ENCODE data around the gene RABGAP1. TPM values are rescaled to one million over a fixed set of nuclear protein-coding genes. Genes with fewer than 3 reads are reported as not detected.

RABGAP1 gene
- total RNA-seq, 1 donor from 2014 or later = 44.7 TPM

GRCh38 chr9:123109540-123110279, 168.9 kb downstream of the RABGAP1 start:
- Mint-ChIP-seq H3K27me3 (ENCODE audit: low read depth, unreplicated experiment) (no peaks in the 10 kb centered on the region), H3K36me3 (ENCODE audit: low read depth, unreplicated experiment) (peaks cover 14% of the 10 kb centered on the region), H3K27ac (ENCODE audit: unreplicated experiment) (no peak overlapping the region), H3K4me1 (ENCODE audit: low read depth, unreplicated experiment) (peaks cover 2% of the 10 kb centered on the region), H3K4me3 (ENCODE audit: unreplicated experiment) (no peak overlapping the region), H3K9me3 (ENCODE audit: unreplicated experiment) (no peaks in the 10 kb centered on the region)
- H3K4me3 ChIP-seq (ENCODE audit: insufficient read depth, low read depth, low read length) = no peak overlapping the region
- no peaks in the 10 kb centered on the region for H3K4me1 ChIP-seq (ENCODE audit: insufficient read depth, low read length)
- peaks cover 19% of the 10 kb centered on the region for H4K20me1 ChIP-seq (ENCODE audit: insufficient read depth, low read length)
- no peak overlapping the region for H3K9ac ChIP-seq (ENCODE audit: low read length)
- H3K27ac ChIP-seq (ENCODE audit: low read depth, low read length) = no peak overlapping the region
- TF ChIP-seq EZH2 (IDR thresholded peaks at IDR 0.05; ENCODE audit: insufficient read depth, low read length) = no peak
- TF ChIP-seq, protein P1, sequence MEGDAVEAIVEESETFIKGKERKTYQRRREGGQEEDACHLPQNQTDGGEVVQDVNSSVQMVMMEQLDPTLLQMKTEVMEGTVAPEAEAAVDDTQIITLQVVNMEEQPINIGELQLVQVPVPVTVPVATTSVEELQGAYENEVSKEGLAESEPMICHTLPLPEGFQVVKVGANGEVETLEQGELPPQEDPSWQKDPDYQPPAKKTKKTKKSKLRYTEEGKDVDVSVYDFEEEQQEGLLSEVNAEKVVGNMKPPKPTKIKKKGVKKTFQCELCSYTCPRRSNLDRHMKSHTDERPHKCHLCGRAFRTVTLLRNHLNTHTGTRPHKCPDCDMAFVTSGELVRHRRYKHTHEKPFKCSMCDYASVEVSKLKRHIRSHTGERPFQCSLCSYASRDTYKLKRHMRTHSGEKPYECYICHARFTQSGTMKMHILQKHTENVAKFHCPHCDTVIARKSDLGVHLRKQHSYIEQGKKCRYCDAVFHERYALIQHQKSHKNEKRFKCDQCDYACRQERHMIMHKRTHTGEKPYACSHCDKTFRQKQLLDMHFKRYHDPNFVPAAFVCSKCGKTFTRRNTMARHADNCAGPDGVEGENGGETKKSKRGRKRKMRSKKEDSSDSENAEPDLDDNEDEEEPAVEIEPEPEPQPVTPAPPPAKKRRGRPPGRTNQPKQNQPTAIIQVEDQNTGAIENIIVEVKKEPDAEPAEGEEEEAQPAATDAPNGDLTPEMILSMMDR (IDR thresholded peaks at IDR 0.05; ENCODE audit: insufficient read depth, low read depth, low read length) = no peak
- H3K27me3 ChIP-seq (ENCODE audit: insufficient read depth, low read length) = no peaks in the 10 kb centered on the region
- no peaks in the 10 kb centered on the region for H3K79me2 ChIP-seq (ENCODE audit: insufficient read depth, low read length)
- no peak for FAIRE-seq
- peaks cover under 1% of the 10 kb centered on the region for H3K36me3 ChIP-seq (ENCODE audit: insufficient read depth, low read length)
- DNase-seq (ENCODE audit: low read depth) = no peak
- H3K4me2 ChIP-seq (ENCODE audit: low read length) = no peak overlapping the region
- H2AFZ ChIP-seq (ENCODE audit: low read depth, low read length) = no peak overlapping the region
- H3K9me3 ChIP-seq (ENCODE audit: insufficient read depth, low read depth, low read length) = no peaks in the 10 kb centered on the region

DNA sequence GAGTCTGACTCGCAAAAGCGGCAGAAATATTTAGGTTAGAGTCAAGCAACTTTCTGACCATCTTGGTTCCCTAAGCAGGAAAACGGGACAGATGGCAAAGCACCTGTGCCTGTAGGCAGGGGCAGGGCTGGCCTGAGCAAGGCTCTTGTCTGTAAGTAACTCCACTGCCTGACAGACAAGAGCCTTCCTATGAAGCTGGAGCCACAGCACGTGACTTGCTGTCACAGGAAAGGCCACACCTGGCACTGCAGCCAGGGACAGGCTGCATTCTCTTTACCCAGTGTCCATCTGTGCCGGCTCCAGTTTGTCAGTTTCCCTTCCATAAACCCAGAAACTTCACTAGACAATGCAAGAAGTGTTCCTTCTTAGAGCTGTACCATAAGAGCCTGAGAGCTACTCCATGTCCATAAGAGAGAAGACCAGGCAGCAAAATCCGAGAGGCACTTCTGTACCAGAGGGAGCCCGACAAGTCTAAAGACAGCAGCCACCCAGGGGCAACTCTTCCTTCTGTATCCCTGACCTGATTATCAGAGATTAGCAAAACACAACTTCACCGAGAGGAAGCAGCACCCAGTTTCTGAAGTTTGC, 170.7 kb downstream of the RABGAP1 start:
- Histone ChIP-seq H3K27ac (ENCODE audit: low read depth, low read length) (no peak overlapping the region), H3K9me3 (ENCODE audit: insufficient read depth, low read depth, low read length) (no peaks in the 10 kb centered on the region), H3K4me3 (ENCODE audit: insufficient read depth, low read depth, low read length) (no peak overlapping the region), H3K4me1 (ENCODE audit: insufficient read depth, low read length) (no peaks in the 10 kb centered on the region), H3K27me3 (ENCODE audit: insufficient read depth, low read length) (no peaks in the 10 kb centered on the region), H3K36me3 (ENCODE audit: insufficient read depth, low read length) (no peaks in the 10 kb centered on the region), H3K9ac (ENCODE audit: low read length) (no peak overlapping the region), H2AFZ (ENCODE audit: low read depth, low read length) (no peak overlapping the region), H4K20me1 (ENCODE audit: insufficient read depth, low read length) (peaks cover 12% of the 10 kb centered on the region), H3K4me2 (ENCODE audit: low read length) (no peak overlapping the region), H3K79me2 (ENCODE audit: insufficient read depth, low read length) (no peaks in the 10 kb centered on the region)
- Mint-ChIP-seq H3K4me3 (ENCODE audit: unreplicated experiment) (no peak overlapping the region), H3K27me3 (ENCODE audit: low read depth, unreplicated experiment) (no peaks in the 10 kb centered on the region), H3K4me1 (ENCODE audit: low read depth, unreplicated experiment) (peaks cover 2% of the 10 kb centered on the region), H3K27ac (ENCODE audit: unreplicated experiment) (peak overlapping the region; percentile 18), H3K9me3 (ENCODE audit: unreplicated experiment) (no peaks in the 10 kb centered on the region), H3K36me3 (ENCODE audit: low read depth, unreplicated experiment) (peaks cover 19% of the 10 kb centered on the region)
- no peak for DNase-seq (ENCODE audit: low read depth)
- TF ChIP-seq, protein P1 (IDR thresholded peaks at IDR 0.05; ENCODE audit: insufficient read depth, low read depth, low read length) = no peak
- no peak for TF ChIP-seq EZH2 (IDR thresholded peaks at IDR 0.05; ENCODE audit: insufficient read depth, low read length)
- no peak for FAIRE-seq

All from astrocyte (in vitro differentiated cells and primary cell).